Activated CD8-positive, alpha-beta T cell treated with anti-CD3 and anti-CD28 coated beads for 36 hours (primary cell): Measurements from ENCODE around the gene SHISA3. TPM values are rescaled to one million over a fixed set of nuclear protein-coding genes. Genes with fewer than 3 reads are reported as not detected.

Experiments used
- ATAC-seq: fragments of 200-7000 bp; cut with Tn5 transposase; one replicate; pipeline ENCODE4 v1.10.0; 2021; ENCODE audit warnings: mild to moderate bottlenecking, moderate library complexity
- CTCF ChIA-PET: fragments of 350-600 bp; sonication (Branson Sonifier 250); formaldehyde crosslinking; loops from one replicate; lab custom pipeline; 2021; ENCODE audit warnings: antibody characterized with exemption; lab: Charles Lee
- POLR2A ChIA-PET: fragments of 350-600 bp; sonication (Branson Sonifier 250); formaldehyde crosslinking; loops from one replicate; lab custom pipeline; 2021; ENCODE audit warnings: antibody characterized with exemption; lab: Charles Lee
- DNase-seq: peaks from one replicate; pipeline ENCODE4 v3.0.0-alpha.2; 2020
- H3K27ac Mint-ChIP-seq: one replicate; pipeline ENCODE4 v1.8.0; 2021; ENCODE audit warnings: mild to moderate bottlenecking, mixed read lengths
- H3K27me3 Mint-ChIP-seq: one replicate; pipeline ENCODE4 v1.8.0; 2021; ENCODE audit warnings: mixed read lengths
- H3K36me3 Mint-ChIP-seq: one replicate; pipeline ENCODE4 v1.8.0; 2021; ENCODE audit warnings: low read depth, mixed read lengths
- H3K4me1 Mint-ChIP-seq: one replicate; pipeline ENCODE4 v1.8.0; 2021; ENCODE audit warnings: low read depth, mixed read lengths
- H3K4me3 Mint-ChIP-seq: one replicate; pipeline ENCODE4 v1.8.0; 2021; ENCODE audit warnings: mild to moderate bottlenecking, moderate library complexity, mixed read lengths
- H3K9me3 Mint-ChIP-seq: one replicate; pipeline ENCODE4 v1.8.0; 2021; ENCODE audit warnings: mixed read lengths
- intact Hi-C: fragments of 100-400 bp; cut with micrococcal nuclease; formaldehyde crosslinking; loops from one replicate; pipeline ENCODE4 v1.10.0; 2022
- total RNA-seq, 2 experiments: library from RNA; stranded (reverse); gene quantifications; one replicate each; pipeline ENCODE4 v1.2.3, GENCODE V29; 2021
- TF ChIP-seq, protein P1 (sequence below): fragments of 200-600 bp; IDR thresholded peaks from one replicate; pipeline ENCODE4 v1.8.0; 2022; ENCODE audit warnings: antibody characterized with exemption, mild to moderate bottlenecking

SHISA3 gene
- total RNA-seq, 2 experiments from 2014 or later = 0.23 TPM; not detected in 1

DNA sequence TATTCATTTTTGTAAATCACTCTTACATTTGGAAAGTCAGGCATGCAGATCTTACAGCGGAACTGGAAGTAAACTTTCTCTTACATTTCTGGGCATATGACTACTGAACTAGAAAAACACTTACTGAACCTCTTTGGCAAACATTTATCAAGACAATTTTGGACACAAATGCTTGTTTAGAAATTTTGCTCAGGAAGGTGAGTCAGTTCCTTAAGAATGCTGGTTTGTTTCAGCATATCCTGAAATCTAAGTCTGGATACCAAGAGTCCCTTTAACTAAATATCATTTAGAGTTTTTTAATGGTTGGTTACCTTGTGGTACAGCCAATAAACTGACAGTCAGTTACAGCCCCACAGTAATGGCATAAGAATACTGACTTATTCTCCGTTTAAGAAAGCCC lies 15.0 kb downstream of the SHISA3 start:
- Mint-ChIP-seq H3K27ac (no peak overlapping the region), H3K36me3 (peaks cover 21% of the 10 kb centered on the region), H3K4me3 (no peak overlapping the region), H3K4me1 (no peaks in the 10 kb centered on the region), H3K27me3 (no peaks in the 10 kb centered on the region), H3K9me3 (no peaks in the 10 kb centered on the region)
- no peak for DNase-seq
- CTCF ChIA-PET = no interaction called here
- ATAC-seq = no peak
- POLR2A ChIA-PET = no interaction called here
- intact Hi-C loops = no loop called here
- TF ChIP-seq, protein P1, sequence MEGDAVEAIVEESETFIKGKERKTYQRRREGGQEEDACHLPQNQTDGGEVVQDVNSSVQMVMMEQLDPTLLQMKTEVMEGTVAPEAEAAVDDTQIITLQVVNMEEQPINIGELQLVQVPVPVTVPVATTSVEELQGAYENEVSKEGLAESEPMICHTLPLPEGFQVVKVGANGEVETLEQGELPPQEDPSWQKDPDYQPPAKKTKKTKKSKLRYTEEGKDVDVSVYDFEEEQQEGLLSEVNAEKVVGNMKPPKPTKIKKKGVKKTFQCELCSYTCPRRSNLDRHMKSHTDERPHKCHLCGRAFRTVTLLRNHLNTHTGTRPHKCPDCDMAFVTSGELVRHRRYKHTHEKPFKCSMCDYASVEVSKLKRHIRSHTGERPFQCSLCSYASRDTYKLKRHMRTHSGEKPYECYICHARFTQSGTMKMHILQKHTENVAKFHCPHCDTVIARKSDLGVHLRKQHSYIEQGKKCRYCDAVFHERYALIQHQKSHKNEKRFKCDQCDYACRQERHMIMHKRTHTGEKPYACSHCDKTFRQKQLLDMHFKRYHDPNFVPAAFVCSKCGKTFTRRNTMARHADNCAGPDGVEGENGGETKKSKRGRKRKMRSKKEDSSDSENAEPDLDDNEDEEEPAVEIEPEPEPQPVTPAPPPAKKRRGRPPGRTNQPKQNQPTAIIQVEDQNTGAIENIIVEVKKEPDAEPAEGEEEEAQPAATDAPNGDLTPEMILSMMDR = no peak

DNA sequence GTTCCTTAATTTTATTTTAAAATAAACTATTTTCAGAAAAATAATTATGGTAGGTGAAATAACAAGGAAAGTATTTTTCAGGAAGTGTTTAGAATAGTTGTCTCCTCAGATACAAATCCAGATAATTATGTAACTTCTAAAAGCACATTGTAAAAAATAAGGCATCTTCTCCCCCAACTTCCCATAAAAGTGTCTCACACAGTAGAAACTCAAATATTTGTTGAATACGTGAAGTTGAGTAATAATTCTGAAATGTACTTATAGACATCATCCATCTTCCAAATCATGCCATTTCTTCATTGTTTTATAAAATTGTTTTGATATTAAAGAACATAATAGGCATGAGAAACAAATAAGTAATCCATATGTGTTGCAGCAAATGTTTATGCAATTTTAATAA lies 18.0 kb downstream of the SHISA3 start:
- Mint-ChIP-seq H3K4me3 (no peak overlapping the region), H3K36me3 (peaks cover 25% of the 10 kb centered on the region), H3K9me3 (no peaks in the 10 kb centered on the region), H3K27ac (no peak overlapping the region), H3K4me1 (no peaks in the 10 kb centered on the region), H3K27me3 (no peaks in the 10 kb centered on the region)
- ATAC-seq (no peak), DNase-seq (no peak)
- ChIA-PET CTCF (no interaction called here), POLR2A (no interaction called here)
- intact Hi-C loops = no loop called here
- TF ChIP-seq, protein P1 = no peak

DNA sequence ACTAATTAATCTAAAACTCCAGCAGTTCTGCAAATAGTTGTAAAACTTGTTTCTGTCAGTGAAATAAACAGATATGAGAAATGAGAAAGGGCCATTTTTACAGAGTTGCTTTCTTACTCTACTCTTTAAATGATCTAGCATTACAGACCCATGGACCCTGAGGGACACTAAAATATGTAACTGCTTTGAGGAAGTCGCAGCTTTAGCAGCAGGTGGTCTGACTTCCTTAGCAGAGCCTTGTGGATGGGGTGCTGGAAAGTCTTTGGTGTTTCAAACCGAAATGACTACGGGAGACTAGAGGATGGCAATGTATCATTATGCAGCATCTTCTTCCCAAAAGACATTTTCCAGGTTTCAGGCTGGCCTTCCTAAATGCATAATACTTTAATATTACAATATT lies 18.7 kb downstream of the SHISA3 start:
- Mint-ChIP-seq H3K27me3 (no peaks in the 10 kb centered on the region), H3K4me3 (no peak overlapping the region), H3K9me3 (no peaks in the 10 kb centered on the region), H3K36me3 (peaks cover 25% of the 10 kb centered on the region), H3K27ac (no peak overlapping the region), H3K4me1 (no peaks in the 10 kb centered on the region)
- ChIA-PET CTCF (no interaction called here), POLR2A (no interaction called here)
- TF ChIP-seq, protein P1 = no peak
- ATAC-seq (no peak), DNase-seq (no peak)
- intact Hi-C loops = no loop called here

DNA sequence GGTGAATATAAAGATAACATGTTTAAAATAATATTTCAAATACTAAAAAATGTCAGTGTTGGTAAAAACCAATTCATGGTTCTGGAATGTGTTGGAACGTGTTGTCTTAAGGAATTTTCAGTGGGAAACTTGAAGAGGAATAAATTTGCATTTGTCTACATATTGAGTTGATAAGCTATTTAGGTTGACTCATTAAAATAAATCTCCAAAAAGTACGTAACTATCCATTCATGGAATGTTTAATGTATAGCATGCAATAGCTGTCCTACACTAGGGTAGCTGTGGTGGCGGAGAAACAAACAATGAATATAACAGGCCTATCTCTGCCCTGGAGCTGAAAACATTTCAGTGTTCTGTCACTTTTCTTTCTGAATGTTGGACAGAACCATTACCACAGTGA lies 20.3 kb downstream of the SHISA3 start:
- Mint-ChIP-seq H3K27me3 (no peaks in the 10 kb centered on the region), H3K36me3 (peaks cover 26% of the 10 kb centered on the region), H3K9me3 (no peaks in the 10 kb centered on the region), H3K27ac (no peak overlapping the region), H3K4me3 (no peak overlapping the region), H3K4me1 (no peaks in the 10 kb centered on the region)
- intact Hi-C loops = no loop called here
- CTCF ChIA-PET = no interaction called here
- TF ChIP-seq, protein P1 = no peak
- ATAC-seq (no peak), DNase-seq (no peak)
- POLR2A ChIA-PET = no interaction called here

DNA sequence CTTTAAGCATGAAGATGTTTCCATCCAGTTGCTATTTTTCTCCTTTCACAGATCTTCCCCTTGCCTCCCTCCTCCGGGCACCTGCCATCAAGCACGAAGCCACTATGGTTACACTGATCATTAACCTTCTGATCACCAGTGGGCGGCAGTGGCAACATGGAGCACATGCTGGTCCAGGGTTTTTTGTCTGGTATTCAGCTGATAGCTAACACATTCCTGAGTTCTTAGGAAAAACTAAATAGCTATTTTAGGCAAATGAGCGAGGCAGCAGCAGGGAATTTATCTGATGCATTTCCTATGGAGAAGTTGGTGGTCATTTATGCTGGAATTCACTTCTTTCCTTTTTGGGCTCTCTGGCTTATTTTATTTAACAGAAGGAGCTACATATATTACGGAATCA lies 22.9 kb downstream of the SHISA3 start:
- DNase-seq (no peak), ATAC-seq (no peak)
- peaks cover 20% of the 10 kb centered on the region for H3K36me3 Mint-ChIP-seq
- no peak overlapping the region for H3K27ac Mint-ChIP-seq
- ChIA-PET CTCF (interaction anchor here (1.4 kb wide), 1 partner anchor 99 kb away, joined by 3 read pairs; no protein-coding TSS in a partner anchor), POLR2A (no interaction called here)
- no peaks in the 10 kb centered on the region for H3K4me1 Mint-ChIP-seq
- no peak overlapping the region for H3K4me3 Mint-ChIP-seq
- intact Hi-C loops = no loop called here
- no peaks in the 10 kb centered on the region for H3K9me3 Mint-ChIP-seq
- H3K27me3 Mint-ChIP-seq = no peaks in the 10 kb centered on the region
- TF ChIP-seq, protein P1 = no peak
